GM19397 (cell line): ENCODE results near the gene RP9.

Source experiments
- ATAC-seq: cut with Tn5 transposase; IDR thresholded peaks from one replicate; pipeline ENCODE4 v1.9.1; 2021; ENCODE audit warnings: mild to moderate bottlenecking, moderate library complexity; ENCODE audit not compliant: unreplicated experiment

The RP9 gene

GRCh38 chr7:33109005-33109757, at the start of gene RP9:
TSS of gene RP9 (minus strand) at chr7:33109404. CDS start at chr7:33109372, 32 bp downstream.
- ATAC-seq: peak; percentile 89

GRCh38 chr7:33157781-33158180, 48.6 kb upstream of the RP9 start:
- ATAC-seq: no peak

DNA sequence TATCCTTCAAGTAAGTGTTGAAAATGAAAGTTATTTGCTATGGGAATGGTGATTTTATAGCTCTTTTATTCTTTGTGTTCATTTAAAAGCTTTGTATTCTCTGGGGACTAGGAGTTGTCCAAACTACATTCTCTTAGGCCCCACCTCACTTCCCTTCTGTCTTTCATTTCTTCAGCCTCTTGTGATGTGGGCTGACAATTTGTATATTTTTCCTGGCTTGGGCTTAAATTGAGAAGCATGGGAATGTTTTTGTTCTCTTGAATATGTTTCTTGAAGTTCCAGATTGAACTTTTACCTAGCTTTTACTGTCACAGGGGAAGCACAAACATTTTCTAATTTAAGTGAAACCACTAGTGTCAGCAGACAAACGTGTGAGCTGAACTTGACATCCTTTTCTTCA, 48.1 kb upstream of the RP9 start:
- no peak for ATAC-seq

GRCh38 chr7:33156441-33156840, 47.2 kb upstream of the RP9 start:
- no peak for ATAC-seq

GRCh38 chr7:33155811-33156210, 46.6 kb upstream of the RP9 start:
- ATAC-seq: no peak

GRCh38 chr7:33152087-33152486, 42.9 kb upstream of the RP9 start:
- no peak for ATAC-seq

GRCh38 chr7:33145156-33145555, 36.0 kb upstream of the RP9 start:
- ATAC-seq: no peak

DNA sequence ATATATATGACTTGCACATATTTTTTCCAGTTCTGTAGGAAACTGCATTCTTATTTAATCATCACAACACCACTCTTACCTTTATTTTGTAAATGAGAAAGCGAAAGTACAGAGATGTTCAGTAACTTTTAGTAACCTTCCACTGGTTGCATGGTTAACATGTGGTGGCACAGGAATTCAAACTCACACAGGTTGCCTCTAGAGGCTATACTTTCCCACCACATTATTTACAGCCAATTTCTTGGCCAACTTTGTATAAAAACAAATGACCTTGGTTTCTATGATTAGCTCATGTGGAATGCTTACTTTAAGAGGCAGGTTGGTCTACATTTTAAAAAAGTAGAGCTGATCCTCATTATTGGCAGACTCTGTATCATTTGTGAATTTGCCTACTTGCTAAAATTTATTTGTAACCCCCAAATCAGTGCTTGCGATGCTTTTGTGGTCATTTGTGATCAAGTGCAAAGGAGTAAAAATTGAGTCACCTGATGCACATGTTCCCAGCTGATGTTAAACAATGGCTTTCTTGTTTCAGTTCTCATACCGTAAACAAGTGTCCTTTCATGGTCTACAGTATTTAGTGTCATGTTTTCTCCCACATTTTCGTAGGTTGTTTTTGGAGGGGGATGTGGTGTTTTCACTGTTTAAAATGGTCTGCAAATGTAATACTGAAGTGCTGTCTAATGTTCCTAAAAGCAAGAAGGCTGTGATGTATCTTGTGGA, 35.0 kb upstream of the RP9 start:
- ATAC-seq: no peak

- no peak for ATAC-seq
These were observed 33.4 kb upstream of the RP9 start for GRCh38 chr7:33142585-33142984.

DNA sequence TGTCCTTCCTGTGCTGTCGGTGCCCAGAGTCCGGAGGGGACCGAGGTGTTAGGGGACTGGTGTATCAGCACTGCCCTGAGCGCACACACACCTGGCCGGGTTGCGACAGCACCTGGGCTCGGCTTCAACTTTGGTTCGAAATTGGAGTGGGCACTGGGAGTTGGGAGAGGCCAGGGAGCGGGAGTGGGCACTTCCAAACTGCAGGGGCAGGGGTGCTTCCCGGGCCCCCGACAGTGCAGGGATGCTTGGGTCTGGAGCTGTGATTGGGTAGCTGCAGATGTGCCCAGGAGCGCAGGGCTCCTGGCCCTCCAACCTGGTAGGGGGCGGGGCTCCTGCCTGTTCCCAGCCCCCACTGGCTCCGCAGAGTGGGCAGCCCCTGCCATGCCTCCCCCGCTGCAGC, 27.9 kb upstream of the RP9 start:
- ATAC-seq: no peak

GRCh38 chr7:33130184-33130583, 21.0 kb upstream of the RP9 start:
- ATAC-seq: no peak

DNA sequence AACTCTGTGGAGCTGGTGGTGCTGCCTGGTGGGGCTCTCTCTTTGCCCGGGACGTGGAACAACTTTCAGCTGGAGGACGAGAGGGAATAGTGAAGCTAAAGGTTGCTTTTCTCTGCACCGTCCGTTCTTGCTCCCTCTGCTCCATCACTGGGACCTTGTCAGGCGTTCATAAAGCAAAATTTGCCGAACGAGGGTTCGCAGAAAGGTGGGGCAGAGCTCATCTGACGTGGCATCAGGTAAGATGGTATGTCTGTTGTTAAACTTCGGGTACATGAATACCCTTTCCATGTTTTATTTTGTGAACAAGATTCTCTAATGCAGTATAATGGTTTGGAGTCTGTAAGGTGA, 20.6 kb upstream of the RP9 start:
- no peak for ATAC-seq

DNA sequence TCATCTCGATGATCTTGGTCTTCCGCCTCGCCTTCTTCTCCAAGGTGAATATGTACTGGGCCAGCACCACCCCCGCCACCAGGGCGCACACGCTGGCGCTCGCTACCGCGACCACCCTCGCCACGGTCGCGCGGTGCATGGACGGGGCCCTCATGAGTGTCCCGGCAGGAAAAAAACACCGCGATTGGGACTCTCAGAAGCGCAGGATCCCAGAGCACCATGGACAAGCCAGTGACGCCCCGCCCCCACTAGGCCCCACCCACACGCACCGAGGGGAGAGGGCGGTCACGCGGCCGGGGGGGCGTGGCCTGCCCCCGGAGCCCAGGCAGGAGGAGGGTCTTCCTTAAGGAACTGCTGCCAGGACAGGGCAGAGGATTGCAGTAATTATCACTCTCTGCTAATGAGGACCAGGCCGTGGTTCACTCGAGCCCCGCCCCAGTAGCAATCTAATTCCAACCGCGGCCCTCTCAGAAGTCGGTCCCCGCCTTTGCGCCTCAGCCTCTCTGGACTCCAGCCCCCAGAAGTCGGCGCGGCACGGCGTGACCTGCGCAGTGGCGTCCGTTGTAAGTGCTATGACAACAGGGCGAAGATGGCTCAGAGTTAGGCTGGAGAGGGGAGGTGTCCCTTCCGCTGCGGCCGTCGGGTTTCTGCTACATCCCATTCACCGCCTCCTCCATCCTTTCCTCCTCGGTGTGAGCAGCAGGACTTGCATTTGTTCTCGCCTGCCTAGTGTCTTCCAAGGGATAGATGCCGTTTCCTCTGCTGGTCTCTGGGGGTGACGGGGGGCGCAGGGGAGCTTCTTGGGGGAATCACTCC, 20.0 kb upstream of the RP9 start, which contains the start of gene BBS9:
Gene BBS9 (plus strand): TSS at position 575 of the 816 bp plus-strand sequence. CDS start 16,689 bp downstream, outside the sequence.
- peak; percentile 100 for ATAC-seq

DNA sequence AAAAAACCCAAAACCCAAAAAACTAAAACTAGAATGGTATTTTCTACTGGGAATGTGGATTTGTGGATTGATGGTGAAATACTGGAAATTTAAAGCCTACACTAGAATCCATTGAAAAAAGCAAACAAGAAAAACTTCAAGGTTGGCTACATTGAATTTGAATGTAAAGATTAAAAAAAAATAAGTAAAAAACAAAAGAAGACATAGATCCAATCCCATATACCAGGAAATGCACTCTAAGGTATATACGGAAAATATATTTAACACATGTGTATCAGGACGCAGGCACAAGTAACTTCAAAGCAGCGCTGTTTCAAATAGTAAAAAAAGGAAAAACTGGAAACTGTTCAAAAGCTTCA, 19.4 kb upstream of the RP9 start:
- no peak for ATAC-seq

DNA sequence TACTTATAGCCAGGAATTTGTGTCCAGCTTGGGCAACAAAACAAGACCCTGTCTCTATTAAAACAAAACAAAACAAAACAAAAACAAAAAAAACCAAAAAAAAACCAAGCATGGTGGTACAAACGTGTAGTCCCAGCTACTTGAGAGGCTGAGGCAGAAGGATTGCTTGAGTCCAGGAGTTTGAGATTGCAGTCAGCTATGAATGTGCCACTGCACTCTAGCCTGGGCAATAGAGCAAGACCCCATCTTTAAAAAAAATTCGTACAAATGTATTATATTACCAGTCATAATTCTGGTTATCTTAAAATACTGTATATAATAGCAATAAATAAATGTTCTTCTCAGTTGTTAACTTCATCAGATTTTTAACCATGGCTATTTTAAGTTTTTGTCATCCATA, 17.9 kb upstream of the RP9 start:
- ATAC-seq: no peak

- no peak for ATAC-seq
These were observed 9.2 kb upstream of the RP9 start for GRCh38 chr7:33118383-33118782.

DNA sequence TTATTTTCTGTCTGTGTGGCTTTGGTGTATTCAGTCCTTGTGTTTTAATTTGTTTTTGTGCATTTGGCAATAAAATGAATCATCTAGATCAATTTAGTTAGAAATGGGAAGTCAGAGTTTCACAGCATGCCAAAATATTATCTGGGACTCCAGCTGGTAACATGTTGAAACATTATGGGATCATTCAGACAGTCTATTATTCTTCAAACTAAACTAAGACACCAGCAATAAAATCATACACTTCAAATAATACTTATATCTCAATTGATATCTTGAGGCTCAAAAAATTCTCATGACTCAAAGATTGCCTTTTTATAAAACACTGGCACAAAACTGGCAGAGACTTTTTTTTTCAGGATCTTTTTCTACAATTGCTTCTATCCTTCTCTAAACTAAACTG, 5.8 kb upstream of the RP9 start:
- no peak for ATAC-seq

DNA sequence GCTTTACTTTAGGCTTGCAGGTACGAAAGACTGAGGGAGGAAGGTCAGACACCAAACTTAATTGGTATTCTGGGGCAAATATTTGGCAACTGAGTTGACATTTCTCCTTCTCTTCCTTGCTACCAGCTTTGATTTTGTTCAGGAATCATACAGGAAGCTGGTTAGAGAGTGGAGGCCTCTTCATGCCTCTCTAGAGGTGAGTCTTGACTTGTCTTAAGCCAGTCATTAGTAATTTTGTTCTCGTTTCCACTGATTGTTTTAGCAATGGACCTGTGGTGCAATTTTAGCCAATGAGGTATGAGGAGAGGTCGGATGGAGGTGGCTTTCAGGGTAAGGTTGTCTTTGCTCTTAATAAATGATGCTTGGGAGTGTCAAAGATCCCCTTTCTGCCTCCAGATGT, 2.4 kb upstream of the RP9 start:
- no peak for ATAC-seq

DNA sequence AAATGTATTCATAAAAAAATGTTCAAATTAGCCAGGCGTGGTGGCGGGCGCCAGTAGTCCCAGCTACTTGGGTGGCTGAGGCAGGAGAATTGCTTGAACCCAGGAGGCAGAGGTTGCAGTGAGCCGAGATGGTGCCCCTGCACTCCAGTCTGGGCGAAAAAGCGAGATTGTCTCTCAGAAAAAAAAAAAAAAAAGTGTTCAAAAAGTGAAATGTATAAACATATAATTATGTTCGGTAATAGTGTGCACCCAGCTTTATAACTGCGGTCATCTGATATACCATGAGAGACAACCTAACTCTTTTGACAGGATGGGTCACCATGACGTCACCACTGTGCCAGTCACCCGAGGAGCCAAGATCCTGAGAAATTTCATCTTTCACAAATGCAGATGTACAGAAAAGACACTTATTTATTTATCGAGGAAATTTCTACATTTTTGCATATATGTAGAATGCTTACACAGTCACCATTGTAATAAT, 594 bp upstream of the RP9 start:
- ATAC-seq: no peak

DNA sequence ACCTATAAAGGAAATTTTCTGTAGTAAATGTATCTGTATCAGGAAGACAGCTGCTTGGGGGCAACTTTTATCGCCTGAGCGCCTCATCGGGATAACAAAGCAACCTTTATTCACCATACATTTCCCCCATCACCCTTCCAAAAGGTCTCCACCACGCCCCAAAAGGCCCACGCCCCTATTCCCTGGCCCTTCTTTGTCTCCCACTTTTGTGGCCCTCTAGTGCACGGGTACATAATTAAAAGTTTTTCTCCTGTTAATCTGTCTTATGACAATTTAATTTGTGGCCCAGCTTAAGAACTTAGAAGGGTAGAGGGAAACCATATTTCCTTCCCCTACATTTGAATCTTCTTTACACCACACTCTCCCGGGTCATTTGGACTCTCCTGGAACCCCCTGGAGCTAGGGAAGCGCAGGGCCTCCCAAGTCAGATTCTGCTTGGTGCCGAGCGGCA, 625 bp downstream of the RP9 start:
- ATAC-seq: peak; percentile 10
